NCI-H1092 treated with DMSO at 0.1 percent for 48 hours (cell line): ENCODE measurements around the gene IRF4.

Experiments used
- DNase-seq: peaks from one replicate; lab custom pipeline; 2025; lab: John Stamatoyannopoulos, UW

Gene IRF4

GRCh38 chr6:398558-399078, 7.1 kb downstream of the IRF4 start:
- no peak for DNase-seq

- DNase-seq: no peak
Observed at GRCh38 chr6:399785-400534, 8.4 kb downstream of the IRF4 start.

- no peak for DNase-seq
Observed at GRCh38 chr6:400815-401214, 9.3 kb downstream of the IRF4 start.

- DNase-seq: no peak
Observed at GRCh38 chr6:401239-401993, 9.9 kb downstream of the IRF4 start.

DNA sequence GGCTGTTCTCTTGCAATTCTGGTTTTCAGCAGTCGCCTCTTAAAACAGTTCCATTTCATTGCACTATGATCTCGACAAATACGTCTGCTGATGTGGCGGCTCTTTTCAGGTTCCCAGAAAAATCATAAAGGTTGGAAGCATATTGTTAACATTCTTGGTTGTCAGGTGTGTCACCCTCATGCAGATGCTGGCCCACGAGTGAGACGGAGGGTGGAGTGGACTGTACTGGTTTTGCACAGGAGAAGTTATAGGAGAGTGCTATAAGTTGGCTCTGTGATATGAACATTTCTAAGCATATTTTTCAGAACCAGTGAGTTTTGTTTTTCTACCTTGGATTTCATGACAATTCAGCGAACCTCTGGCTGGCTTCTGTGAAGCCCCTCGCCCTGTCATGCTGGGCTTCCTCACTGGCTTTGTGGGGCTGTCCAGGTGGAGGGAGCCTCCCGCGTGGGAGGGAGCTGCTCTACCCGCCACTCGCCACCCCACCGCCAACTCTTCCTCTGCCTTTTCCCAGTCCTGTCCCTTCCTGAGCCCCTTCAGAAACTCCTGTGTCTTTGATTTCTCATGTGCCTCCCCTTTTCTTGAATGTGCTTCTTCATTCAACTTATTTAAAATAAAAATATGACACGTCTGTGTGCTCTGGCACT, 10.6 kb downstream of the IRF4 start:
- DNase-seq: no peak

DNA sequence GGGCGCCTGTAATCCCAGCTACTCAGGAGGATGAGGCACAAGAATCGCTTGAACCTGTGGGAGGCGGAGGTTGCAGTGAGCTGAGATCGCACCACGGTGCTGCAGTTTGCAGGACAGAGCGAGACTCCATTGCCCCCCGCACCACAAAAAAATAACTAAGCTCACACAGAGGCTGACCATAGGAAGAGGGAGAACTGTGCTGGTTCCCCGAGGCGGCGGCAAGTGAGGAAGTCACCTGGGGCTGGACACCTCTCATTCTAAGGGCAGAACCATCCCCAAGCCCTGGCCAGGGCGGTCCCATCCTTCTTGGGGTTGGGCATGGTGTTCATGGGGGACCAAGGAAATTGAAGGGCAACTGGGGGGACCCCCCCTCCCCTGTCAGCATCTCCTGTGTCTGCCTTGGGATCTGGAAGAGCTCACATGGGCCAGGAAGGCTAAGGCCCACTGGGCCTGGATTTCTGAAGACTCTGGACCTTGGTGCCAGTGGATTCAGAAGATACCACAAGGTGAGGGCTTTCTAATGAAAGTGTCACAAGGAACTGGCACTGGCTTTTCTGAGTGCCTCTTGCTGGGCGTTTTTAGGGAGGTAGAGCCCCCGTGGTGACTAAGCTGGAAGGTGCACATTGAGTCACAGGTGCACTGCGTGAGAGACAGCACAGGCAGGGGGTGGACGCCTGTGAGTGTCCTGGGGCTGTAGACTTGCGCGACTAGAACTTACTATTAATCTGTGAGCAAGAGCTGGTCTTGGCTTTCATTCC, 11.5 kb downstream of the IRF4 start:
- DNase-seq: no peak

DNA sequence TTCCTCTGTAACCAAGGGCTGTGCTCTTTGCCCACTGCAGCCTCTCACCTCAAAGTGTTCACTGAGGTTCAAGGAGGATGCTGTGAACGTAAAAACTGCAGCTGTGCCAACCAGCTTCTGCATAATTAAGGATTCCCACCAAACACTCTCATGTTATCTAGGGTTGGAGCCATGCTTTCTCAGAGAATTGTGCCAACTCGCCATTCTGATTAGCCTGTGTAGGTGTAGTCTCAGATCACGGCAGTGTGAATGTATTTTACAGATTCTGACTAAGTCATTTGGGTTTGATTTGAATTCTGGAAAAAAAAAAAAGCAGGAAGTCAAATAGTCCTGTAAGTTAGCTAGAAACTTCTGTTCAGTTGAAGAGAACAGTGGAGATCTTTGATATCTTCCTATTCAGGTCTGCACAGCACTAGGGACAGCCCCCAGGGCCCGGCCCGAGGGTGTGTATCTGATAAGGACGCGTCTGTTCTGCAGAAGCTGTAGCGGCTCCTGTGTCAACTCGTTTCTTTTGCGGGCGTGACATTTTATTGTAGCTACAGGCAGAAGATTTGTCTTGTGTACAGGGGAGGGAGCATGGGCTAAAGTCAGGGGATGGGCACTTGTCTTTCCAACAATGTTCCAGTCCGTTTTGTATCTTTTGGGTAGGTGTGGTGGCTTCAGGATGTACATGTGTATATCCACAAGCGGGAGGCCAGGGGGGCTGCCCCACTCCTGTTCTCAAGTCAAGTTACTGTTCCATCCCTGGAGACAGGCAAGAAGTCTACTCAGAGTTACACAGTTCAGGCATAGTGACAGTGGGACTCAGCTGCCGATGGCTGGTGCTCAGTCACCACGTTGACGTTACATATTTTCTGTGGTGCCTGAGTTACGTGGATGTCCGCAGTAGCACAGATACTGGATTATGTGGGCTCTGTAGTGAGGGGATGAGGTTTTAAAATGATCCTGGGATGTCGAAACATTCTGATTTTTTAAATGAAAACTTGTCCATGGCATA, 12.4 kb downstream of the IRF4 start:
- no peak for DNase-seq

GRCh38 chr6:404685-405423, 13.3 kb downstream of the IRF4 start:
- no peak for DNase-seq

DNA sequence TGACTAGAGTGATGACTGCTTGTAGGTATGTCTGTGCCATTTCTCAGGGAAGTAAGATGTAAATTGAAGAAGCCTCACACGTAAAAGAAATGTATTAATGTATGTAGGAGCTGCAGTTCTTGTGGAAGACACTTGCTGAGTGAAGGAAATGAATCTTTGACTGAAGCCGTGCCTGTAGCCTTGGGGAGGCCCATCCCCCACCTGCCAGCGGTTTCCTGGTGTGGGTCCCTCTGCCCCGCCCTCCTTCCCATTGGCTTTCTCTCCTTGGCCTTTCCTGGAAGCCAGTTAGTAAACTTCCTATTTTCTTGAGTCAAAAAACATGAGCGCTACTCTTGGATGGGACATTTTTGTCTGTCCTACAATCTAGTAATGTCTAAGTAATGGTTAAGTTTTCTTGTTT, 16.6 kb downstream of the IRF4 start:
- DNase-seq: no peak

DNA sequence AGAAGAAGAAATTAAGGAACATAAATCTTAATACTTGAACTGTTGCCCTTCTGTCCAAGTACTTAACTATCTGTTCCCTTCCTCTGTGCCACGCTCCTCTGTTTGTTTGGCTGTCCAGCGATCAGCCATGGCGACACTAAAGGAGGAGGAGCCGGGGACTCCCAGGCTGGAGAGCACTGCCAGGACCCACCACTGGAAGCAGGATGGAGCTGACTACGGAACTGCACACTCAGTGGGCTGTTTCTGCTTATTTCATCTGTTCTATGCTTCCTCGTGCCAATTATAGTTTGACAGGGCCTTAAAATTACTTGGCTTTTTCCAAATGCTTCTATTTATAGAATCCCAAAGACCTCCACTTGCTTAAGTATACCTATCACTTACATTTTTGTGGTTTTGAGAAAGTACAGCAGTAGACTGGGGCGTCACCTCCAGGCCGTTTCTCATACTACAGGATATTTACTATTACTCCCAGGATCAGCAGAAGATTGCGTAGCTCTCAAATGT, 17.1 kb downstream of the IRF4 start:
- DNase-seq: no peak

DNA sequence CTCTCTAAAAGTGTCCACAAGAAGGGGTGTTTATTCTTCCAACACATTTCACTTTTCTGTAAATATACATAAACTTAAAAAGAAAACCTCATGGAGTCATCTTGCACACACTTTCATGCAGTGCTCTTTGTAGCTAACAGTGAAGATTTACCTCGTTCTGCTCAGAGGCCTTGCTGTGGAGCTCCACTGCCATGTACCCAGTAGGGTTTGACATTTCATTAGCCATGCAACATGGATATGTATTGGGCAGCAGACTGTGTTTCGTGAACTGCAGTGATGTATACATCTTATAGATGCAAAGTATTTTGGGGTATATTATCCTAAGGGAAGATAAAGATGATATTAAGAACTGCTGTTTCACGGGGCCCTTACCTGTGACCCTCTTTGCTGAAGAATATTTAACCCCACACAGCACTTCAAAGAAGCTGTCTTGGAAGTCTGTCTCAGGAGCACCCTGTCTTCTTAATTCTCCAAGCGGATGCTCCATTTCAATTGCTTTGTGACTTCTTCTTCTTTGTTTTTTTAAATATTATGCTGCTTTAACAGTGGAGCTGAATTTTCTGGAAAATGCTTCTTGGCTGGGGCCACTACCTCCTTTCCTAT, 17.9 kb downstream of the IRF4 start:
- no peak for DNase-seq

- no peak for DNase-seq
Observed at GRCh38 chr6:410555-411395, 19.2 kb downstream of the IRF4 start.

- DNase-seq: no peak
Observed at GRCh38 chr6:411402-412145, 20.0 kb downstream of the IRF4 start.

GRCh38 chr6:412146-412886, 20.8 kb downstream of the IRF4 start:
- no peak for DNase-seq

- DNase-seq: no peak
Observed at GRCh38 chr6:414447-414846, 22.9 kb downstream of the IRF4 start.

DNA sequence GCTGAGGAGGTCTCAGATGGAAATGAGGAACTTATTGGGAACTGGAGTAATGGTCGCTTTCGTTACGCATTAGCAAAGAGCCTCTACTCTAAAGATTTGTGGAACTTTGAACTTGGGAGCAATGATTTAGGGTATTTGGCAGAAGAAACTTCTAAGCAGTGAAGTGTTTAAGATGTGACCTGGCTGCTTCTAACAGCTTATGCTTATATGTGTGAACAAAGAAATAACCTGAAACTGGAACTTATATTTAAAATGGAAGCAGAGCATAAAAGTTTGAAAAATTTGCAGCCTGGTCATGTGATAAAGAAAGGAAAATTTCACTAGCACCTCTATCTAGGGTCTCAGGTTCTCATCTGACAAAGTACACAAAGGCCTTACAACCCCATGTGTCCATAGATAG, 23.5 kb downstream of the IRF4 start:
- no peak for DNase-seq

DNA sequence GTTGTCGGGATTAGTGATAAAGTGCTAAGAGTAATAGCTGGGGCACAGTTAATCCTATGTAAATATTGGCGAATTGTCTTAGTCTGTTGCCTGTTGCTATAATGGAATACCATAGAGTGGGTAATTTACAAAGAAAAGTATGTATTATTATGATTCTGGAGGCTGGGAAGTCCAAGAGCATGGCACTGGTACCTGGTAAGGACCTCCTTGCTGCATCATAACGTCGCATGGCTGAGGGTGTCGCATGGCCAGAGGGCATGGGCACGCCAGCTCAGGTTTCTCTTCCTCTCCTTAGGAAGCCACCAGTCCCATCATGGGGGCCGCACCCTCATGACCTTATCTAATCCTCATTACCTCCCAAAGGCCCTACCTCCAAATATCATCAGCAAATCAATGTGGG, 29.7 kb downstream of the IRF4 start:
- no peak for DNase-seq
